Measurements from ENCODE around the gene HPSE. TPM values are rescaled to one million over a fixed set of nuclear protein-coding genes. Genes with fewer than 3 reads are reported as not detected.

HPSE gene
- total RNA-seq, 3 donors from 2014 or later: 6.9 to 17.2 (median 14.0) TPM

GRCh38 chr4:83285055-83285407 lies 49.6 kb downstream of the HPSE start:
- no peak for TF ChIP-seq CTCF (IDR thresholded peaks at IDR 0.05)
- Histone ChIP-seq H3K36me3 (ENCODE audit: low read depth) (no peaks in the 10 kb centered on the region), H3K4me3 (peak overlapping the region; percentile 50), H3K9me3 (no peaks in the 10 kb centered on the region), H3K4me1 (ENCODE audit: low read depth) (peaks cover 10% of the 10 kb centered on the region)
- peak; percentile 32 for ATAC-seq
- DNase-seq: peak in 1 of 3 donors; percentile 46
- intact Hi-C loops (cut with DNase I, micrococcal nuclease): loop anchor here (10.0 kb wide), 2 partner anchors 210 to 390 kb away; partner anchors contain the start of gene SEC31A (in 1 of the 2)

- TF ChIP-seq CTCF (IDR thresholded peaks at IDR 0.05): peak; percentile 31
- ATAC-seq: peak; percentile 94
- peak; percentile 97 to 98 (median 97) for DNase-seq
- Histone ChIP-seq H3K4me1 (ENCODE audit: low read depth) (peaks cover 10% of the 10 kb centered on the region), H3K4me3 (peak within 1 kb of the TSS; percentile 50), H3K36me3 (ENCODE audit: low read depth) (no peaks in the 10 kb centered on the region), H3K9me3 (no peaks in the 10 kb centered on the region)
- intact Hi-C loops (cut with DNase I, micrococcal nuclease): loop anchor here (10.0 kb wide), 2 partner anchors 210 to 390 kb away; partner anchors contain the start of gene SEC31A (in 1 of the 2)
Measured at GRCh38 chr4:83284193-83285054, 50.2 kb downstream of the HPSE start, which contains the start of gene COQ2. COQ2 (minus strand) TSS chr4:83284798; CDS start chr4:83284764, 34 bp downstream.

- no peak for ATAC-seq
- intact Hi-C loops (cut with DNase I, micrococcal nuclease): loop anchor here (10.0 kb wide), 2 partner anchors 208 to 388 kb away; partner anchors contain the start of gene SEC31A (in 1 of the 2)
Measured at GRCh38 chr4:83283181-83283580, 51.5 kb downstream of the HPSE start.

GRCh38 chr4:83282049-83282535 lies 52.6 kb downstream of the HPSE start:
- peak in 1 of 3 donors; percentile 90 for DNase-seq
- intact Hi-C loops (cut with DNase I, micrococcal nuclease): loop anchor here (10.0 kb wide), 2 partner anchors 207 to 387 kb away; partner anchors contain the start of gene SEC31A (in 1 of the 2)
- H3K4me3 ChIP-seq: no peak overlapping the region
- no peaks in the 10 kb centered on the region for H3K9me3 ChIP-seq
- peaks cover 10% of the 10 kb centered on the region for H3K4me1 ChIP-seq (ENCODE audit: low read depth)
- H3K36me3 ChIP-seq (ENCODE audit: low read depth): no peaks in the 10 kb centered on the region
- ATAC-seq: no peak
- TF ChIP-seq CTCF (IDR thresholded peaks at IDR 0.05): peak; percentile 58

More at GRCh38 chr4:83283181-83283580, 51.5 kb downstream of the HPSE start:
- TF ChIP-seq CTCF (IDR thresholded peaks at IDR 0.05): no peak
- no peak overlapping the region for H3K4me3 ChIP-seq
- no peaks in the 10 kb centered on the region for H3K36me3 ChIP-seq (ENCODE audit: low read depth)
- DNase-seq: no peak
- H3K9me3 ChIP-seq: no peaks in the 10 kb centered on the region
- H3K4me1 ChIP-seq (ENCODE audit: low read depth): peaks cover 10% of the 10 kb centered on the region

GRCh38 chr4:83281307-83281706 lies 53.3 kb downstream of the HPSE start:
- DNase-seq (no peak), ATAC-seq (no peak)
- Histone ChIP-seq H3K4me1 (ENCODE audit: low read depth) (peaks cover 10% of the 10 kb centered on the region), H3K9me3 (no peaks in the 10 kb centered on the region), H3K4me3 (no peak overlapping the region), H3K36me3 (ENCODE audit: low read depth) (no peaks in the 10 kb centered on the region)
- intact Hi-C loops (cut with DNase I, micrococcal nuclease): loop anchor here (10.0 kb wide), 2 partner anchors 207 to 387 kb away; partner anchors contain the start of gene SEC31A (in 1 of the 2)
- no peak for TF ChIP-seq CTCF (IDR thresholded peaks at IDR 0.05)

Data from mucosa of descending colon (tissue), 3 donors.